ENCODE results near the gene RPL29.
A peak's percentile ranks its signal among the peaks of the same experiment; 100 is the strongest.

Gene RPL29

GRCh38 chr3:51958603-51959521 lies 36.8 kb downstream of the RPL29 start:
- H3K27ac Mint-ChIP-seq: no peak overlapping the region
- DNase-seq (no peak), ATAC-seq (no peak)
- no peaks in the 10 kb centered on the region for H3K9me3 Mint-ChIP-seq
- H3K27me3 Mint-ChIP-seq: peaks cover 41% of the 10 kb centered on the region
- no peak overlapping the region for H3K4me3 Mint-ChIP-seq
- peaks cover 14% of the 10 kb centered on the region for H3K4me1 Mint-ChIP-seq

- ATAC-seq: no peak
- Mint-ChIP-seq H3K27me3 (peaks cover 50% of the 10 kb centered on the region), H3K27ac (no peak overlapping the region)
These were observed 38.0 kb downstream of the RPL29 start for GRCh38 chr3:51957520-51958205.

GRCh38 chr3:51955893-51956770 lies 39.6 kb downstream of the RPL29 start:
- Mint-ChIP-seq H3K9me3 (no peaks in the 10 kb centered on the region), H3K4me1 (peaks cover 14% of the 10 kb centered on the region), H3K4me3 (peak overlapping the region; percentile 58 to 74), H3K27ac (no peak overlapping the region), H3K27me3 (peaks cover 50% of the 10 kb centered on the region)
- DNase-seq (peak; percentile 55 to 56), ATAC-seq (peak; percentile 85)

More at GRCh38 chr3:51957520-51958205, 38.0 kb downstream of the RPL29 start:
- Mint-ChIP-seq H3K4me1 (peaks cover 14% of the 10 kb centered on the region), H3K4me3 (no peak overlapping the region), H3K9me3 (no peaks in the 10 kb centered on the region)
- DNase-seq: no peak

GRCh38 chr3:51955175-51955892 lies 40.4 kb downstream of the RPL29 start, which contains the start of gene GPR62:
Gene GPR62 (plus strand): TSS chr3:51955381. CDS start chr3:51955653, 272 bp downstream.
- Mint-ChIP-seq H3K4me3 (peak within 1 kb of the TSS; percentile 58 to 74), H3K27ac (no peak within 1 kb of the TSS), H3K27me3 (peaks cover 50% of the 10 kb centered on the region), H3K9me3 (no peaks in the 10 kb centered on the region), H3K4me1 (peaks cover 14% of the 10 kb centered on the region)
- DNase-seq (no peak), ATAC-seq (no peak)

- ATAC-seq: no peak
- Mint-ChIP-seq H3K4me3 (no peak overlapping the region), H3K27ac (no peak overlapping the region), H3K4me1 (peaks cover 14% of the 10 kb centered on the region), H3K27me3 (peaks cover 50% of the 10 kb centered on the region), H3K9me3 (no peaks in the 10 kb centered on the region)
- DNase-seq: no peak
These were observed 41.0 kb downstream of the RPL29 start for GRCh38 chr3:51954713-51955112.

GRCh38 chr3:51954105-51954504 lies 41.6 kb downstream of the RPL29 start:
- DNase-seq (no peak), ATAC-seq (no peak)
- H3K27ac Mint-ChIP-seq: no peak overlapping the region
- peaks cover 50% of the 10 kb centered on the region for H3K27me3 Mint-ChIP-seq
- no peak overlapping the region for H3K4me3 Mint-ChIP-seq
- H3K4me1 Mint-ChIP-seq: peaks cover 14% of the 10 kb centered on the region
- no peaks in the 10 kb centered on the region for H3K9me3 Mint-ChIP-seq

GRCh38 chr3:51953445-51953844 lies 42.2 kb downstream of the RPL29 start:
- Mint-ChIP-seq H3K27me3 (peaks cover 50% of the 10 kb centered on the region), H3K27ac (no peak overlapping the region)
- no peak for ATAC-seq

GRCh38 chr3:51950899-51951298 lies 44.8 kb downstream of the RPL29 start:
- ATAC-seq (no peak), DNase-seq (no peak)

More at GRCh38 chr3:51953445-51953844, 42.2 kb downstream of the RPL29 start:
- H3K9me3 Mint-ChIP-seq: no peaks in the 10 kb centered on the region
- peaks cover 14% of the 10 kb centered on the region for H3K4me1 Mint-ChIP-seq
- no peak overlapping the region for H3K4me3 Mint-ChIP-seq
- DNase-seq: no peak

GRCh38 chr3:51949121-51949520 lies 46.6 kb downstream of the RPL29 start:
- peaks cover 12% of the 10 kb centered on the region for H3K27me3 Mint-ChIP-seq
- no peak overlapping the region for H3K4me3 Mint-ChIP-seq
- H3K27ac Mint-ChIP-seq: no peak overlapping the region
- ATAC-seq (no peak), DNase-seq (no peak)
- H3K9me3 Mint-ChIP-seq: no peaks in the 10 kb centered on the region
- no peaks in the 10 kb centered on the region for H3K4me1 Mint-ChIP-seq

More at GRCh38 chr3:51950899-51951298, 44.8 kb downstream of the RPL29 start:
- Mint-ChIP-seq H3K4me3 (no peak overlapping the region), H3K27me3 (peaks cover 27% of the 10 kb centered on the region), H3K4me1 (peaks cover 5% of the 10 kb centered on the region), H3K27ac (no peak overlapping the region), H3K9me3 (no peaks in the 10 kb centered on the region)

GRCh38 chr3:51948016-51948580 lies 47.6 kb downstream of the RPL29 start:
- Mint-ChIP-seq H3K9me3 (no peaks in the 10 kb centered on the region), H3K4me1 (peaks cover 2% of the 10 kb centered on the region), H3K27me3 (peaks cover 1% of the 10 kb centered on the region), H3K4me3 (no peak overlapping the region), H3K27ac (no peak overlapping the region)
- no peak for DNase-seq
- ATAC-seq: no peak

GRCh38 chr3:51947215-51947900 lies 48.3 kb downstream of the RPL29 start:
- Mint-ChIP-seq H3K4me3 (no peak overlapping the region), H3K27ac (no peak overlapping the region), H3K4me1 (peaks cover 9% of the 10 kb centered on the region), H3K9me3 (no peaks in the 10 kb centered on the region), H3K27me3 (no peaks in the 10 kb centered on the region)
- no peak for DNase-seq
- no peak for ATAC-seq

GRCh38 chr3:51946796-51947195 lies 48.9 kb downstream of the RPL29 start:
- Mint-ChIP-seq H3K27me3 (no peaks in the 10 kb centered on the region), H3K9me3 (no peaks in the 10 kb centered on the region), H3K27ac (no peak overlapping the region), H3K4me1 (peaks cover 14% of the 10 kb centered on the region), H3K4me3 (no peak overlapping the region)
- ATAC-seq: no peak
- no peak for DNase-seq

- no peak overlapping the region for H3K27ac Mint-ChIP-seq
- no peak for ATAC-seq
- no peaks in the 10 kb centered on the region for H3K27me3 Mint-ChIP-seq
- H3K9me3 Mint-ChIP-seq: no peaks in the 10 kb centered on the region
- H3K4me3 Mint-ChIP-seq: no peak overlapping the region
- peaks cover 14% of the 10 kb centered on the region for H3K4me1 Mint-ChIP-seq
- DNase-seq: no peak
These were observed 49.6 kb downstream of the RPL29 start for GRCh38 chr3:51945926-51946705.
